ENCODE results near the gene ARL6IP1.
"Not testable (repeated sequence)": the region's sequence is repeated elsewhere in the genome, so short reads cannot be mapped to it uniquely, and the experiment has no call there.

ARL6IP1 gene

GRCh38 chr16:18797746-18798145 is 3.6 kb downstream of the ARL6IP1 start:
- DNase-seq, result no peak

DNA sequence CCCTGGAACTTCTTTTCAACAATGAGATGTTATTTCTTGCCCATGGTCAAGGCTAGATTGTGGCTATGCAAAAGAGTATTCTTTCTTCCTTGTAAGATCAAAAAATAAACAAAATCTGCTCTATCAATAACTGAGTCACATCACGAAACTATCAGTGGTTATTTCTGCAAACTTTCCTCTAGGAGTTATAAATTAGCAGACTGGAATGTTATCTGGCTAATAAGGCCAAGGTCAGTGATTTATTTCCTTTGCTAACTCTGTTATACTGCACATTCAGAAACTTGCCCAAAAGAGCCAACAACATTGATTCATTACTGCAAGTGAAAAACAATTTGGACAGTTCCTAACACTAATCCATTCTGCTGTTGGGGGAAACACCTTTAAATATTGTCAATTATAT is 5.0 kb downstream of the ARL6IP1 start:
- no peak for DNase-seq

DNA sequence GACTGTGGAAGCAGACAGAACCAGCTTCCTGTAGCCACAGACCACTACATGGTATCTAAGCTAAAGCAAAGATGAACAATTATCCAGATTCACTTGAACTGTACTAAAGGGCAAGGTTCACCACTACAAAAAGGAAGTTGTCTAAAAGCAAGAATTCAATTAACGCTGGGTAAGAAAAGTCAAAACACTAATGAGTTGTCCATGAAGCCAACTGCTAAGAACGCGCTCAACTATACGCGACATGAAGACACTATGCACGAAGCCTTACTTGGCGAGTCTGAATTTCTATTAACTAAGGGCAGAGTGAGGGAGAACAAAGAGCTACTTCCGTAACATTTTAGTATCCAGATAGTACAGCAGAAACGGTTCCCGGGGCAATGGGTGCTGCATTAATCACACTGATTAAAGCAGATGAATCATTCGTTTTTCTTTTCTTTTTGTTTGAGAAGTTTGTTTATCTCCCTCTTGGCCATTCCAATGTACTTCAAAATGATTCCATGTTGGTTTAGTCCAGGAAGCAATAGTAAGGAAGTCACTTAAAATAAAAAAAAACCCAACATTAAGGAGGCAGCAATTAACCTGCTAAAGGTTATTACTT is 8.4 kb downstream of the ARL6IP1 start:
- no peak for DNase-seq

DNA sequence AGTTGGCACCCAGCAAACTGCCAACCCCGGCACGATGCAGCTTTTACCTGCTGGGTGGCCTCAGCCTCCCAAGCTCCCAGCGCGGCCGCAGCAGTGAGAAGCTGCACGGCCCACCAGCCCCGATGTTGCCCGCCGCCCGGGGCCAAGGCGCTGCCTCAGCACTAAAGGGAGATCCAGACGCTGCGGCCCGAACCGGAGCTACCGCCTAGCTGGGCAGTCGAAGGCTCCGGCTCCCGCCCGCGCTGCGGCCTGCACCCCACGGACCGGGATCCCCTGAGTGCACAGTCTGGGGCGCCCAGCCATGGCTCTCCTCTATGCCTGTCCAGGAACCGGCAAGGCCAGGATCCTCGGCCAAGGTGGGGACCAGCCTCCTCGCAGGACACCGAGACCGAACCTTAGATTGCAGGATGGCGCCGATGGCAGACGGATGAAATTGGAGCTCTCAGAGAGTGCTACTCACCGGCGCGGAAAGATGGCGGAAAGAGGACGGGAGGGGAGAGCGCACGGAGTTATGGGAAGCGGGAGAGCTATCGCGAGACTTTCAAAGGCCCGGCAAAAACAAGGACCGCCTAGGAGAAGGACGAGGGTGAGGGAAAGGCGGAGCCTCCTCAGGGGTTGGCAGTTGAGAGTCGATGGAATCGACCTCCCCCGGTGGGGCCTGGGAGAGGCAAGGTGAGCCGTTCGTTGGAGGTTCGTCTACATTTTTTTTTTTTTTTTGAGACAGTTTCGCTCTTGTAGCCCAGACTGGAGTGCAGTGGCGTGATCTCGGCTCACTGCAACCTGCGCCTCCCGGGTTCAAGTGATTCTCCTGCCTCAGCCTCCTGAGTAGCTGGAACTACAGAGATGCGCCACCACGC is 11.3 kb downstream of the ARL6IP1 start, which contains the start of gene RPS15A:
TSS of gene RPS15A (minus strand) at position 485 of the 857 bp plus-strand sequence. CDS start 1,221 bp downstream, outside the sequence.
- DNase-seq, result peak; percentile 98

DNA sequence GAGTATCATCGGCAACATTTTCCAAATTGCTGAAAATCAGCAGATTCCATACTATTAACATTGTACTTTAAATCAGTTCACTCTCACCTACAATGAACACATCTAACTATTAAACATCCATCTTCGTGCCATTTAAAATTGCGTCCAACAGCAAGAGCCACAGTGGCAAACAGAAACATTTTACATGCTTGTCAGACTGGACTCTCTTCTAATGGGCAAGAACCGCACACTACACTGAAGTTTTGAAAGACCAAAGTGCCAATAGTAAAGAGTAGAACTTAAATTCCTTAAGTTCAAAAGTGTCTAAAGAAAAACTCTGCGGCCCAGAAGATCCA is 11.9 kb downstream of the ARL6IP1 start:
- DNase-seq, result no peak

GRCh38 chr16:18788828-18789514 is 12.4 kb downstream of the ARL6IP1 start:
- DNase-seq, result no peak

DNA sequence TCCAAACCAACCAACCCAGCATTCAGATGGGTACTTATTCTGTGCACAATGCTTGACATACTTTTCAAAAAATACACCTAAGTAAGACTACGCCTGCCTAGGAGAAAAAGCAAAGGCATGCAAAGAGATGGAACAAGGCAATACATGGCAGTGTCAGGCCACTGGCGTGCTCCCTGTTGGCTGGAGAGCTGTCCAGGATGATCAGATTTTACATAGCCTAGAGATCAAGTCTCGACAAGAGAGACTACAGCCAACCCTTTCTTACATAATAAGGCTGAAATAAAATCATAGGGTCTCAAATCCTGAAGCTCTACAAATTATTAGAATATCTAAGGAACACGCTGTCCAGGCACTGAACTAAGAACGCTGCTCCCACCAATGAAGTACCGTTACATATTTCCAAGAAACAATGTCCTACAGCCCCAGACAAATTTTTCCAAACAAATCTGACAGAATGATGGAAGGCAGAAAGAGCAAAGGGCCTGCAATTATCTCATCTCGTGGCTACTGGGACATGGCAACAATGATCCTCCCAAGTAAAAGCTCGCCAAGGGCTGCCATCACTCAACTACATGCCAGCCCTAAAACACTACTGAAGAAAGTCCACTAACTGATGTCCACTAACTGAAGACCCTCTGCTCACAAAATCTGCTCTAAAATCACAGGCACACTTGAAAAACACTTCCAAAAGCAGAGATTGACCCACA is 16.3 kb downstream of the ARL6IP1 start:
- DNase-seq, result no peak

DNA sequence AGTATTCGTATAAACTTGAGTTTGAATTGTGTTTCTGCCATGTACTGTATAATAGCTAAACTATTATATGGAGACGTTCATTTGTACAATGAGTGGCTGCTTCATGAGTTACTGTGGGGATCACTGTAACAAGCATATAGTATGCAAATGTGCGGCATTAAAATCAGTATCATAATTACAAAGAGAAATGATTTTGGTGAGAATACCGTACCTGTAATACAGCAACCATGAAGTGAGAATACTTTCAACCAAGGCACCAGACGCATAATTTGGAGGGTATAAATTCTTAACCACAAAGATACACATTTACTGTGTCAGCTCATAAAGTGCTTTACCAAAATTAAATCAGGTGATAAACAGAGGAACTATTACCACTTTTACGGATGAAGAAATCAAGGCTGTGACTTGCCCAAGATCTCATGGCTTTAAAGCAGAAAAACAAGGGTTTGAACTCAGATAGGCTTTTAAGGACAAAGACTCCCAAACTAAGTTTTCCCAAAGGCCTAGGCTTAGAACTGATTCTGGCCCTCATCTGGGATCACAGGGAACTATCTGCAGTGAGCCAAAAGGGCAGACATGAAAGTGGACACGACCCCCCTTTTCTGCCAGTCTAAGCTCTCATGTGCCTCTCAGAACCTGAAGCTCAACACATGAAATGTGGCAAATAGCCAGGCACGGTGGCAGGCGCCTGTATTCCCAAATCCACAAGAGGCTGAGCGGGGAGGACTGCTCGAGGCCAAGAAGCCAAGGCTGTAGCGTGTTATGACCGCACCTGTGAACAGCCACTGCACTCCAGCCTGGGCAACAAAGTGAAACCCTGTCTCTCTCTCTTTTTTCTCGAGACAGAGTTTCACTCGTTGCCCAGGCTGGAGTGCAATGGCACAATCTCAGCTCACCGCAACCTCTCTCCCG is 17.7 kb downstream of the ARL6IP1 start:
- no peak for DNase-seq

DNA sequence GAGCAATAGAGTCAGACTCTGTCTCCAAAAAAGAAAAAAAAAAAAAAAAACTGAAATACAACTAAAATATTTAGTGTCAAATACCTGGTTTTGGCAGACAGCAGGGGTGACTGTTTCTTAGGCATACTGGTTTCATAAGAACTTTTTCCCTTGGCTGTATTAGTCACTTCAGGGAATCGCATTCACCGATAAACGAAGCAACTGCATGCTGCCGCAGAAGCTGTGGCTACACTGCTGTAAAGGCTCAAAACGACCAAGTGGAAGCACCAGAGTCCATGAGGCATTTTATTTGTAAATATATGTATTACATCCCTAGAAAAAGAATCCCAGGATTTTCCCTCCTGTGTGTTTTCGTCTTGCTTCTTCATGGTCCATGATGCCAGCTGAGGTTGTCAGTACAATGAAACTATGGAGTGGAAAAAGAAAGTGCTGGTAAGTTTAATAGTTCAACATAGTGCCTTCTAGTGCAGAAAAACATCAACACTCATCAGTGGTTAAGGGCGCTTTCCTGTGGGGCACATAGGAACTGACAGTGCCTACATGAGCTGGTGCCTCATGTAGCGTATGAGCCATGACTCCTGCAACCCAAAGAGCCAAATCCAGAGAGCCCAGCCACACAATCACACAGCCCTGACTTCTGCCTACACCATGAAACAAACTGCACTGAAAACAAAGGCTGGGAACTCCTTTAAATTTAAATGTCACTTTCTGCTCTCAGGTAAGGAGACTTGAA is 18.5 kb downstream of the ARL6IP1 start:
- no peak for DNase-seq

DNA sequence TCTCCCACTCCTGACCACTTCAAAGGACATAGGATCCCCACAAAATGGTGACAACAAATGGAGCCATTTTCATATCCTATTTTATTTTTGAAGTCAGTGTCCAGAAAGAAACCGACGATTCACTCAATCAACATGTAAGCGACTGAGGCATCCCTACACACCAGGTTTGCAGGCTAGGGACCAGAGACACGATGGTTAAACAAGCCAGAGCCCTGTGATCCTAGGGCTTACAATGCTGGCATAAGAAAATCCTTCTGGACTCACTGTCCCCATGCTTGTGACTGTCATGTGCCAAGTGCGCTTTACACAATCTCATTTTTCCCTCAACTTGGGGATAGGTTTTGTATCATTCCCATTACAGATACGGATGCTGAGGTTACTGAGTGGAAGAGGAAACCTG is 20.1 kb downstream of the ARL6IP1 start:
- DNase-seq, result not testable (repeated sequence)

DNA sequence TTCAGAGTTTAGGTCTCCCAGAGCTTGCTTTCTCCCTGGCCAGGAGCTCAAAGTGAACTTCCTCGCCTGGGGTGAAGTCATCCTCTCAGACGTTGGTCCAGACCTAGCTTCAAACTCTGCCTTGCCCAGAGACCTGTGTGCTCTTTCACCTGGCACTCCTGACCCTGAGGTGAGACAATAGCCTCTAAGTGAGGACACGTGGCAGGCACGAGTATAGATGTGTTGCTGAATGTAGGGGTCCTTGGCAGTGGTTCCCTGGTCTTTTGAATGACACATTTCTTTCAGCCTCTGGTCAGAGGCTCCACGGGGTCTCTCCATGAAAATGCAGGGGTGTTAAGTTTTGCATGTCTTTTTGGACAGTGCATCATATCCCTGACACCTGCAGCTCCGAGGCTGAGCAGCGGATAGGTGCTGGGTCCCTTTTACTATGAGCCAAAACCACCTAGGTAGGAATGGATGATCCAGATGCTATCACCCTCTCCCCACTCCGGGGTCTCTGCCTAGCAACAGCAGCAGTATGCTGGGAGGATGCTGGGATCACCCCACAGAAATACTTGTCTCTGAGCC is 20.8 kb downstream of the ARL6IP1 start:
- DNase-seq, result not testable (repeated sequence)

- DNase-seq, result not testable (repeated sequence)
Measured at GRCh38 chr16:18777664-18778063, 23.7 kb downstream of the ARL6IP1 start.

- not testable (repeated sequence) for DNase-seq
Measured at GRCh38 chr16:18776334-18776733, 25.0 kb downstream of the ARL6IP1 start.

DNA sequence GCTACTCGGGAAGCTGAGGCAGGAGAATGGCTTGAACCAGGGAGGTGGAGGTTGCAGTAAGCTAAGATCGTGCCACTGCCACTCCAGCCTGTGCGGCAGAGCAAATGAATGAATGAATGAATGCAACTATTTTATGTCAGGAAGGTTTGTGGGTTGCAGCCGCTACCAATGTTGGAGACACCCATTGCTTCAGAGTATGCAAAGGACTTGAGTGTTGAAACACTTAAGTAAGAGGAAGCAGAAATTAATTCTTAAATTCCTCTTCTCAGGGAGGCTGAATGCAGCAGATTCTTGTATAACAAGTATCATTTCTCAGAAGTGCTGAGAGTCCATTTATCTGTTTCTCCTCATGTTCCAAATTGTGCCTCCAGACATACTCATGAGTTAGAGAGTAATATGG is 26.7 kb downstream of the ARL6IP1 start:
- not testable (repeated sequence) for DNase-seq

- DNase-seq, result not testable (repeated sequence)
Measured at GRCh38 chr16:18772171-18772570, 29.2 kb downstream of the ARL6IP1 start.

GRCh38 chr16:18770336-18770962 is 30.9 kb downstream of the ARL6IP1 start:
- not testable (repeated sequence) for DNase-seq

DNA sequence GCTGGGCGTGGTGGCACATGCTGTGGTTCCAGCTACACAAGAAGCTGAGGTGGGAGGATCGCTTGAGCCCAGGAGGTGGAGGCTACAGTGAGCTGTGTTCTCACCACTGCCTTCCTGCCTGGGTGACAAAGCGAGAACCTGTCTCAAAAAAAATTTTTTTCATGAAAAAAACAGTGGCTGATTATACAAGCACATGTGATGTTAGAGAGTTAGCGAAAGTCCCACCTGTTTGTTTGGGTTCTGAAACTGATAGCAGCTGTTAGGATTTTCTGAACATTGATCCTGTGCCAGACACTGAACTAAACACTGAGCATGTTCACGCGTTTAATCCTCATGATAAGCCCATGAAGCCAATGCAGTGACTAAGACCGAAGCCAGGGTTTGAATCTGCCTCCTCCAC is 34.1 kb downstream of the ARL6IP1 start:
- not testable (repeated sequence) for DNase-seq

DNA sequence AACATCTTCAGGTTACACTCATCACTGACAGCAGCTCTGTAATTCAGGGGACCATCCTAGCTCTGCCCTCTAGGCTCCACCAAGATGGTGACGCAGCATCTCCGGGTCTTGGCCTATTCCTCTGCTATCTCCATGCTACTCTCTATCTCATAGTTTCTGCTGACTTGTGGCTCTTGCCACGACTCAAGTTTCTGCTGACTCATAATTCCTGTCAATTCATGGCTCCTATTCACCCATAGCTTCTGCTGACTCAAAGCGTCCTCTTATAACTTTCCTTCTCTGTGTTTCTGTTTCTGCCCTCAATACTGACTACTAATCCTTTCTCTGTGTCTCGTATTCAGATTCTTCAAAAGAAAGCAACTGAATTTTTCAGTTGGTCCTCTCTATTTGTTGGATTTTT is 38.6 kb downstream of the ARL6IP1 start:
- not testable (repeated sequence) for DNase-seq

DNA sequence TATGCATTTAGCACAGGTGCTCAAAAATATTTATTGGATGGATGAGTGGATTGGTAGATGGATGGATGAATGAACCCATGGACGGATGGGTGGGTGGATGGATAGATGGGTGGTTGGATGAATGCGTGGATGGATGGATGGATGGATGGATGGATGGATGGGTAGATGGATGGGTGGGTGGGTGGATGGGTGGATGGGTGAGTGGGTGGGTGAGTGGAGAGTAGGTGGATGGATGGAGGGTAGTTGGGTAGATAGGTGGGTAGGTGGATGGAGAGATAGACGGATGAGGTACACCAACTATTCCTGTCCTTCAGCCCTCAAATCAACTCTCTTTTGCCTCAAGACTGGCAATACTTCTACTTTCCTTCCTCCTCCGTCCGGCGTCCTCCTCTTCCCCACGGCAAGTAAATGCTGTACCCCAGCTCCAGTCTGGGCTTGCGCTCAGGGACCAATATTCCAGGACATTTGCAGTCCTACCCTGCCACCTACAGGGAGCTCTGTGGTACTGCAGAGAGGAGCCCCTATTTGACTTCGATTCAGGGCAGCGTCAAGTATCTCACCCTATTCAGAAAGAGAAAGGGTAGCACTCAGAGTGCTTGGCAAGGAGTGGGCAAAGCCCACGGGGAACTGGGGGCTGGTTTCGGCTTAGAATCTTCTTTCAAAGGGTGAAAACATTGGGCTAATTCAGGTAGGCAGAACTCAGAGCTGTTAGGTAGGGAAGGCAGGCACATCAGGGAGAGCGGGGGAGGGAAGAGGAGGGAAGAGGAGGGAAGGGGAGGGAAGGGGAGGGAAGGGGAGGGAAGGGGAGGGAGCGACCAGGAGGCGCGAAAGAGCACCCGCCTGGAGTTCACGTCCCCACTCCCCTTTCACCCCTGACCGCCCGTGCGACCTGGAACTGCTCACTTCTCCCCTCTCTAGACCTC is 41.5 kb downstream of the ARL6IP1 start:
- DNase-seq, result peak; percentile 11 to 49

Data from NCI-H1930 (cell line).